Endothelial cell (in vitro differentiated cells): ENCODE results near the gene MGA. TPM values are rescaled to one million over a fixed set of nuclear protein-coding genes. Genes with fewer than 3 reads are reported as not detected.

Experiments
- DNase-seq: peaks from one replicate; pipeline ENCODE4 v3.0.0; 2021; ENCODE audit warnings: low spot score
- H3K27ac Mint-ChIP-seq: one replicate; pipeline ENCODE4 v1.8.0; 2021; ENCODE audit warnings: mixed read lengths, inconsistent platforms; ENCODE audit not compliant: unreplicated experiment
- H3K27me3 Mint-ChIP-seq: one replicate; pipeline ENCODE4 v1.8.0; 2021; ENCODE audit warnings: mild to moderate bottlenecking, moderate library complexity, mixed read lengths, inconsistent platforms; ENCODE audit not compliant: unreplicated experiment
- H3K36me3 Mint-ChIP-seq: one replicate; pipeline ENCODE4 v1.8.0; 2021; ENCODE audit warnings: mild to moderate bottlenecking, low read depth, mixed read lengths, inconsistent platforms; ENCODE audit not compliant: unreplicated experiment
- H3K4me1 Mint-ChIP-seq: one replicate; pipeline ENCODE4 v1.8.0; 2021; ENCODE audit warnings: mild to moderate bottlenecking, mixed read lengths, inconsistent platforms; ENCODE audit not compliant: unreplicated experiment
- H3K4me3 Mint-ChIP-seq: one replicate; pipeline ENCODE4 v1.8.0; 2021; ENCODE audit warnings: mild to moderate bottlenecking, mixed read lengths, inconsistent platforms; ENCODE audit not compliant: unreplicated experiment
- H3K9me3 Mint-ChIP-seq: one replicate; pipeline ENCODE4 v1.8.0; 2021; ENCODE audit warnings: mixed read lengths, inconsistent platforms; ENCODE audit not compliant: unreplicated experiment
- CTCF ChIP-seq: fragments of 200-600 bp; sonication (generic); IDR thresholded peaks from one replicate; pipeline ENCODE4 v1.5.0; 2021; ENCODE audit warnings: antibody characterized with exemption; ENCODE audit not compliant: unreplicated experiment
- long read RNA-seq: library from polyadenylated mRNA; unstranded; transcript quantifications from one replicate; pipeline ENCODE4 v2.0.0, GENCODE V29; 2020; ENCODE audit not compliant: unreplicated experiment
- total RNA-seq: library from RNA; stranded (reverse); fragmentation: NEBNext Ultra II Directional; extraction: Animal tissue kit (Norgen Biotek cat#: 25700); gene quantifications from one replicate; pipeline ENCODE4 v1.2.1, GENCODE V29; 2021; ENCODE audit not compliant: unreplicated experiment

The MGA gene
- total RNA-seq, result 48.0 TPM
- long read RNA-seq, partial matches to known transcripts, result 3 of 9 reads
- long read RNA-seq, other reads (novel, unspliced or antisense), result 2 of 9 reads

- Mint-ChIP-seq H3K4me1 (peaks cover 19% of the 10 kb centered on the region), H3K36me3 (no peaks in the 10 kb centered on the region), H3K4me3 (peak within 1 kb of the TSS; percentile 97), H3K9me3 (no peaks in the 10 kb centered on the region), H3K27me3 (peaks cover 10% of the 10 kb centered on the region), H3K27ac (peak within 1 kb of the TSS; percentile 92)
- TF ChIP-seq CTCF, result no peak
- DNase-seq, result peak; percentile 93
Measured at GRCh38 chr15:41660235-41661077, at the start of gene MGA. Gene MGA (plus strand): TSS chr15:41660405.

GRCh38 chr15:41620536-41621199, 39.5 kb upstream of the MGA start:
- H3K9me3 Mint-ChIP-seq, result peaks cover 3% of the 10 kb centered on the region

GRCh38 chr15:41621200-41622193, 38.7 kb upstream of the MGA start:
- Mint-ChIP-seq H3K4me1 (peaks cover 3% of the 10 kb centered on the region), H3K27me3 (peaks cover 7% of the 10 kb centered on the region), H3K4me3 (peak overlapping the region; percentile 74), H3K27ac (no peak overlapping the region), H3K36me3 (no peaks in the 10 kb centered on the region), H3K9me3 (peaks cover 3% of the 10 kb centered on the region)
- TF ChIP-seq CTCF, result no peak
- peak; percentile 81 for DNase-seq

More at GRCh38 chr15:41620536-41621199, 39.5 kb upstream of the MGA start:
- no peak overlapping the region for H3K27ac Mint-ChIP-seq
- peaks cover 7% of the 10 kb centered on the region for H3K27me3 Mint-ChIP-seq
- no peaks in the 10 kb centered on the region for H3K36me3 Mint-ChIP-seq
- peak overlapping the region; percentile 83 for H3K4me3 Mint-ChIP-seq
- peaks cover 3% of the 10 kb centered on the region for H3K4me1 Mint-ChIP-seq
- no peak for TF ChIP-seq CTCF
- no peak for DNase-seq

- Mint-ChIP-seq H3K4me1 (peaks cover 3% of the 10 kb centered on the region), H3K36me3 (no peaks in the 10 kb centered on the region), H3K9me3 (no peaks in the 10 kb centered on the region), H3K27me3 (peaks cover 7% of the 10 kb centered on the region), H3K4me3 (peak overlapping the region; percentile 51), H3K27ac (no peak overlapping the region)
- no peak for TF ChIP-seq CTCF
- DNase-seq, result no peak
Measured at GRCh38 chr15:41622901-41623300, 37.3 kb upstream of the MGA start.
